Activated CD4-positive, alpha-beta T cell treated with anti-CD3 and anti-CD28 coated beads for 36 hours (primary cell): ENCODE results near the gene SLCO1A2. TPM values are rescaled to one million over a fixed set of nuclear protein-coding genes. Genes with fewer than 3 reads are reported as not detected.

ENCODE experiments used
- ATAC-seq: fragments of 200-7000 bp; cut with Tn5 transposase; one replicate; pipeline ENCODE4 v1.10.0; 2021; ENCODE audit warnings: mild to moderate bottlenecking, moderate library complexity
- CTCF ChIA-PET: fragments of 350-600 bp; sonication (Branson Sonifier 250); formaldehyde crosslinking; loops from one replicate; lab custom pipeline; 2021; ENCODE audit warnings: antibody characterized with exemption; lab: Charles Lee
- POLR2A ChIA-PET: fragments of 350-600 bp; sonication (Branson Sonifier 250); formaldehyde crosslinking; loops from one replicate; lab custom pipeline; 2021; ENCODE audit warnings: antibody characterized with exemption, inconsistent platforms; lab: Charles Lee
- DNase-seq: peaks from one replicate; pipeline ENCODE4 v3.0.0-alpha.2; 2020
- H3K27ac Mint-ChIP-seq: one replicate; pipeline ENCODE4 v1.8.0; 2021; ENCODE audit warnings: mixed read lengths
- H3K27me3 Mint-ChIP-seq: one replicate; pipeline ENCODE4 v1.8.0; 2021; ENCODE audit warnings: mixed read lengths
- H3K36me3 Mint-ChIP-seq: one replicate; pipeline ENCODE4 v1.8.0; 2021; ENCODE audit warnings: low read depth, mixed read lengths
- H3K4me1 Mint-ChIP-seq: one replicate; pipeline ENCODE4 v1.8.0; 2021; ENCODE audit warnings: mixed read lengths
- H3K4me3 Mint-ChIP-seq: one replicate; pipeline ENCODE4 v1.8.0; 2021; ENCODE audit warnings: mild to moderate bottlenecking, moderate library complexity, mixed read lengths
- H3K9me3 Mint-ChIP-seq: one replicate; pipeline ENCODE4 v1.8.0; 2021; ENCODE audit warnings: low read depth, mixed read lengths
- intact Hi-C, 2 experiments: fragments of 100-400 bp; cut with DNase I in 1 of 2; cut with micrococcal nuclease in 1 of 2; formaldehyde crosslinking; loops; one replicate each; pipeline versions ENCODE4 v1.14.2 to v1.15.1; 2022 to 2024; cut with DNase I, micrococcal nuclease
- total RNA-seq, 2 experiments: library from RNA; stranded (reverse); gene quantifications; one replicate each; pipeline ENCODE4 v1.2.3, GENCODE V29; 2021

Gene SLCO1A2
- total RNA-seq, 2 experiments from 2014 or later, result not detected

- H3K4me3 Mint-ChIP-seq, result no peak overlapping the region
- no peak overlapping the region for H3K27ac Mint-ChIP-seq
- CTCF ChIA-PET, result no interaction called here
- POLR2A ChIA-PET, result no interaction called here
- H3K36me3 Mint-ChIP-seq, result no peaks in the 10 kb centered on the region
- intact Hi-C loops, result no loop called here
- no peaks in the 10 kb centered on the region for H3K4me1 Mint-ChIP-seq
- DNase-seq (no peak), ATAC-seq (no peak)
- H3K9me3 Mint-ChIP-seq, result no peaks in the 10 kb centered on the region
- peaks cover 14% of the 10 kb centered on the region for H3K27me3 Mint-ChIP-seq
Observed at GRCh38 chr12:21350975-21351374, 16.3 kb upstream of the SLCO1A2 start.

GRCh38 chr12:21346542-21347205 is 12.0 kb upstream of the SLCO1A2 start:
- no peaks in the 10 kb centered on the region for H3K9me3 Mint-ChIP-seq
- H3K27ac Mint-ChIP-seq, result no peak overlapping the region
- H3K27me3 Mint-ChIP-seq, result peaks cover 4% of the 10 kb centered on the region
- no peak overlapping the region for H3K4me3 Mint-ChIP-seq
- H3K36me3 Mint-ChIP-seq, result no peaks in the 10 kb centered on the region
- ATAC-seq (no peak), DNase-seq (no peak)
- intact Hi-C loops, result no loop called here
- ChIA-PET POLR2A (no interaction called here), CTCF (no interaction called here)
- no peaks in the 10 kb centered on the region for H3K4me1 Mint-ChIP-seq

- no peaks in the 10 kb centered on the region for H3K4me1 Mint-ChIP-seq
- no peaks in the 10 kb centered on the region for H3K9me3 Mint-ChIP-seq
- POLR2A ChIA-PET, result interaction anchor here (0.7 kb wide), 1 partner anchor 17 kb away, joined by 6 read pairs; no protein-coding TSS in a partner anchor
- DNase-seq, result no peak
- no peak overlapping the region for H3K4me3 Mint-ChIP-seq
- H3K36me3 Mint-ChIP-seq, result no peaks in the 10 kb centered on the region
- intact Hi-C loops, result no loop called here
- H3K27me3 Mint-ChIP-seq, result peaks cover 2% of the 10 kb centered on the region
- no peak overlapping the region for H3K27ac Mint-ChIP-seq
- CTCF ChIA-PET, result no interaction called here
- ATAC-seq, result no peak
Observed at GRCh38 chr12:21343636-21344035, 8.9 kb upstream of the SLCO1A2 start.

GRCh38 chr12:21341769-21342168 is 7.1 kb upstream of the SLCO1A2 start:
- intact Hi-C loops, result no loop called here
- no peaks in the 10 kb centered on the region for H3K27me3 Mint-ChIP-seq
- ChIA-PET CTCF (no interaction called here), POLR2A (no interaction called here)
- DNase-seq (no peak), ATAC-seq (no peak)
- no peaks in the 10 kb centered on the region for H3K9me3 Mint-ChIP-seq
- H3K4me3 Mint-ChIP-seq, result no peak overlapping the region
- H3K27ac Mint-ChIP-seq, result no peak overlapping the region
- no peaks in the 10 kb centered on the region for H3K4me1 Mint-ChIP-seq
- no peaks in the 10 kb centered on the region for H3K36me3 Mint-ChIP-seq

GRCh38 chr12:21340403-21340802 is 5.7 kb upstream of the SLCO1A2 start:
- Mint-ChIP-seq H3K4me1 (no peaks in the 10 kb centered on the region), H3K27me3 (no peaks in the 10 kb centered on the region), H3K4me3 (no peak overlapping the region), H3K27ac (no peak overlapping the region), H3K9me3 (no peaks in the 10 kb centered on the region), H3K36me3 (no peaks in the 10 kb centered on the region)
- POLR2A ChIA-PET, result no interaction called here
- no peak for ATAC-seq
- CTCF ChIA-PET, result no interaction called here
- intact Hi-C loops, result no loop called here
- no peak for DNase-seq

GRCh38 chr12:21339921-21340320 is 5.2 kb upstream of the SLCO1A2 start:
- H3K4me1 Mint-ChIP-seq, result no peaks in the 10 kb centered on the region
- no peaks in the 10 kb centered on the region for H3K27me3 Mint-ChIP-seq
- ChIA-PET POLR2A (no interaction called here), CTCF (no interaction called here)
- no peak overlapping the region for H3K27ac Mint-ChIP-seq
- no peaks in the 10 kb centered on the region for H3K36me3 Mint-ChIP-seq
- H3K9me3 Mint-ChIP-seq, result no peaks in the 10 kb centered on the region
- intact Hi-C loops, result no loop called here
- DNase-seq (no peak), ATAC-seq (no peak)
- H3K4me3 Mint-ChIP-seq, result no peak overlapping the region

GRCh38 chr12:21337959-21338744 is 3.4 kb upstream of the SLCO1A2 start:
- ChIA-PET CTCF (interaction anchor here (1.0 kb wide), 1 partner anchor 9 kb away, joined by 3 read pairs; no protein-coding TSS in a partner anchor), POLR2A (no interaction called here)
- Mint-ChIP-seq H3K4me3 (no peak overlapping the region), H3K36me3 (no peaks in the 10 kb centered on the region), H3K27me3 (peaks cover 2% of the 10 kb centered on the region), H3K4me1 (no peaks in the 10 kb centered on the region), H3K9me3 (no peaks in the 10 kb centered on the region), H3K27ac (no peak overlapping the region)
- intact Hi-C loops, result no loop called here
- no peak for ATAC-seq
- DNase-seq, result no peak

GRCh38 chr12:21337453-21337852 is 2.7 kb upstream of the SLCO1A2 start:
- Mint-ChIP-seq H3K27ac (no peak overlapping the region), H3K36me3 (no peaks in the 10 kb centered on the region), H3K9me3 (no peaks in the 10 kb centered on the region), H3K4me3 (no peak overlapping the region), H3K4me1 (no peaks in the 10 kb centered on the region), H3K27me3 (peaks cover 2% of the 10 kb centered on the region)
- DNase-seq (no peak), ATAC-seq (no peak)
- ChIA-PET CTCF (no interaction called here), POLR2A (no interaction called here)
- intact Hi-C loops, result no loop called here

- Mint-ChIP-seq H3K27me3 (peaks cover 2% of the 10 kb centered on the region), H3K36me3 (no peaks in the 10 kb centered on the region), H3K4me1 (no peaks in the 10 kb centered on the region), H3K27ac (no peak overlapping the region), H3K4me3 (no peak overlapping the region), H3K9me3 (no peaks in the 10 kb centered on the region)
- intact Hi-C loops, result no loop called here
- ChIA-PET CTCF (no interaction called here), POLR2A (no interaction called here)
- ATAC-seq, result no peak
- no peak for DNase-seq
Observed at GRCh38 chr12:21336656-21337055, 1.9 kb upstream of the SLCO1A2 start.

- DNase-seq (no peak), ATAC-seq (no peak)
- no peaks in the 10 kb centered on the region for H3K36me3 Mint-ChIP-seq
- ChIA-PET CTCF (no interaction called here), POLR2A (no interaction called here)
- H3K27me3 Mint-ChIP-seq, result peaks cover 2% of the 10 kb centered on the region
- H3K9me3 Mint-ChIP-seq, result peaks cover 20% of the 10 kb centered on the region
- H3K27ac Mint-ChIP-seq, result no peak overlapping the region
- no peak overlapping the region for H3K4me3 Mint-ChIP-seq
- intact Hi-C loops, result no loop called here
- no peaks in the 10 kb centered on the region for H3K4me1 Mint-ChIP-seq
Observed at GRCh38 chr12:21330682-21331253, 3.9 kb downstream of the SLCO1A2 start.

- no peak overlapping the region for H3K4me3 Mint-ChIP-seq
- ChIA-PET POLR2A (no interaction called here), CTCF (no interaction called here)
- no peak overlapping the region for H3K27ac Mint-ChIP-seq
- no peaks in the 10 kb centered on the region for H3K36me3 Mint-ChIP-seq
- intact Hi-C loops, result no loop called here
- H3K4me1 Mint-ChIP-seq, result no peaks in the 10 kb centered on the region
- ATAC-seq (no peak), DNase-seq (no peak)
- peaks cover 20% of the 10 kb centered on the region for H3K9me3 Mint-ChIP-seq
- no peaks in the 10 kb centered on the region for H3K27me3 Mint-ChIP-seq
Observed at GRCh38 chr12:21328578-21328977, 6.1 kb downstream of the SLCO1A2 start.

- DNase-seq, result no peak
- H3K27me3 Mint-ChIP-seq, result no peaks in the 10 kb centered on the region
- no peak overlapping the region for H3K4me3 Mint-ChIP-seq
- CTCF ChIA-PET, result no interaction called here
- POLR2A ChIA-PET, result no interaction called here
- H3K27ac Mint-ChIP-seq, result no peak overlapping the region
- H3K9me3 Mint-ChIP-seq, result peaks cover 16% of the 10 kb centered on the region
- H3K36me3 Mint-ChIP-seq, result no peaks in the 10 kb centered on the region
- H3K4me1 Mint-ChIP-seq, result no peaks in the 10 kb centered on the region
- intact Hi-C loops, result no loop called here
- no peak for ATAC-seq
Observed at GRCh38 chr12:21324551-21324950, 10.2 kb downstream of the SLCO1A2 start.
